ENCODE data around the gene ZNF12. TPM values are rescaled to one million over a fixed set of nuclear protein-coding genes. Genes with fewer than 3 reads are reported as not detected.

The ZNF12 gene
- total and polyA plus RNA-seq, 2 of the 8 experiments (the other 6 are each of a cell fraction or from before 2014, with no cell fraction given): 6.7 to 16.2 TPM

GRCh38 chr7:6656413-6656812 lies 50.3 kb downstream of the ZNF12 start (continued):
- TF ChIP-seq SP2 (IDR thresholded peaks at IDR 0.05; ENCODE audit: low read length) (no peak), TCF12 (IDR thresholded peaks at IDR 0.05; ENCODE audit: low read depth, low read length) (no peak), HDAC6 (IDR thresholded peaks at IDR 0.05; ENCODE audit: low read depth, low read length) (no peak), MAX (IDR thresholded peaks at IDR 0.05) (no peak)

Measured in H1 (cell line).